ENCODE measurements around the gene KCNJ8. TPM values are rescaled to one million over a fixed set of nuclear protein-coding genes. Genes with fewer than 3 reads are reported as not detected.

KCNJ8 gene
- total and polyA plus RNA-seq, 5 donors from 2014 or later, result 0.15 TPM; not detected in 4

DNA sequence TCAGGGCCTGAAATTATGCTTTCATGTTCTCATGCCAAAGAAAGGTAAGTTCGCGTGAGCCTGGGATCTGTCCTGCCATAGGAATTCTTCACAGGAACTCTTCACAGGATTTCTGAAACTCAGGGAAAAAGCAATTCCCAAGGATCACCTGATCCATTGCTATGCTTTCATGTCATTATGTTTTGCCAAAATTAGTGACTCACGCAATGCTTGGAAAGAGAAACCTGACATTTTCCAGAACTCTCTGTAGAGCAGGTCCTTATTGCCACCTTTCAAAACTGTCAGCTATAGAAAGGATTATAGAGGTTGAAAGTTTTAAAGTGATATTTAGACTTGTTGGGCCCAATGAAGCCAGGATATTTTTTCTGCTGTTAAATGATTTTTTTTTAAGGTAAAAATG, 6.3 kb upstream of the KCNJ8 start:
- Mint-ChIP-seq H3K27ac (no peak overlapping the region), H3K4me1 (no peaks in the 10 kb centered on the region), H3K36me3 (no peaks in the 10 kb centered on the region), H3K4me3 (no peak overlapping the region), H3K9me3 (peaks cover 0 to 4% (median 2%) of the 10 kb centered on the region in 7 donors), H3K27me3 (peaks cover 27% of the 10 kb centered on the region)
- Histone ChIP-seq H3K9me3 (ENCODE audit: control insufficient read depth in 2 of 2, low read length in 2 of 2) (no peaks in the 10 kb centered on the region), H3K27me3 (ENCODE audit: control insufficient read depth, insufficient read depth, low read length) (peaks cover 14% of the 10 kb centered on the region), H3K36me3 (ENCODE audit: control insufficient read depth, insufficient read depth, low read length) (no peaks in the 10 kb centered on the region), H3K4me1 (ENCODE audit: control insufficient read depth, insufficient read depth, low read length, poor library complexity, severe bottlenecking) (no peaks in the 10 kb centered on the region), H3K4me3 (ENCODE audit: low read depth, low read length) (no peak overlapping the region), H3K27ac (ENCODE audit: insufficient read depth, low read length, poor library complexity, severe bottlenecking) (no peak overlapping the region)
- ATAC-seq (ENCODE audit: low read depth in 2 of 2), result no peak
- DNase-seq, result no peak

DNA sequence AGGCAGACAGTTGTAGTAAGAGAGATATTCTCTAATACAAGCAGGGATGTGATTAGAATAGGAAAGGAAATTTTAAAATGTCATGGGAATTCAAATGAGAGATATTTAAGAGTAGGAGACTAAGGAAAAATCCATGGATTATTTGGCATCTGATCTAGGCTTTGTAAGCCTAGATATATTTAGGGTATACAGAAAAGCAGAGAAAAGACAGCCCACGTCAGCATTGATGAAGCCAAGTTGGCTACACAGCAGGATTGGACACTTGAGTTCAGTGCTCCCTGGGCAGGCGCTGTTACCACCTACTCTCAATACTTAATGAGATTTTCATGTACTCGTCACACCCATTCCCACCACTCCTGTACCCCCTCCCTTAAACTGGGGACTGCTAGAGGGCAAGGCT, 1.7 kb upstream of the KCNJ8 start:
- H3K36me3 Mint-ChIP-seq, result no peaks in the 10 kb centered on the region
- no peak for DNase-seq

DNA sequence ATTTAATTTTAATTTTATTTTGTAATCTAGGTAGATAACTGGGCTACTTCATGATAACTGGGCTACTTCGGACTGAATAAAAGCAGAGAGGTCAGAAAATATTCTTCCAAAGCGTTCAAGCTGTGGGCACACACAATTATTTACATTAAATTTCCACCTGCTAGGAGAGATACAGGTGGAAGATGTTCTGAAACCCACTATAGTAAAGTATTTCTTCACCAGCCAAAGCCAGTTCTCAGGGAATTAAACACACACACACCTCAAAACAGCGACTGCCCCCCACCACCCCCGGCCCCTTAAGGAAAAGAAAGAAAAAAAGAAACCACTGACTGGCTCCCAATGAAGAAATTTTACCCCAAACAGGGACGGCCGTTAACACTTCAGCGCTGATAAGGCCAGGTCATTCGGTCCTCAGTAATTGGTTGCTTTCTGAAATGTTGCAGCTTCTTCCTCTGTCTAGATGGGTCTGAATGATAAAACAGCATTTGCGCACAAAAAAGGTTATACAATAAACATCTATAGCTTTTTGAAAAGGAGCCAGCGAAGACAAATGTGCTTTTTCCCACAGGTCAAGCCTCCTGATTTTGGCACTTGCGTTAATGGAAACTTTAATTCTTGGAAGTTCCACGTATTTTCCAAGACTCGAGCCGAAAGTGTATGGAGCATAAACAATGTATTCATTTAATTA, 771 bp upstream of the KCNJ8 start:
- Histone ChIP-seq H3K27me3 (ENCODE audit: control insufficient read depth, insufficient read depth, low read length) (peaks cover 36% of the 10 kb centered on the region), H3K4me1 (ENCODE audit: control insufficient read depth, insufficient read depth, low read length, poor library complexity, severe bottlenecking) (peaks cover 4% of the 10 kb centered on the region), H3K36me3 (ENCODE audit: control insufficient read depth, insufficient read depth, low read length) (no peaks in the 10 kb centered on the region), H3K27ac (ENCODE audit: insufficient read depth, low read length, poor library complexity, severe bottlenecking) (no peak overlapping the region), H3K4me3 (ENCODE audit: low read depth, low read length) (no peak overlapping the region), H3K9me3 (ENCODE audit: control insufficient read depth in 2 of 2, low read length in 2 of 2) (no peaks in the 10 kb centered on the region)
- Mint-ChIP-seq H3K9me3 (peaks cover 0 to 2% (median 0%) of the 10 kb centered on the region in 7 donors), H3K27ac (no peak overlapping the region), H3K27me3 (peaks cover 47% of the 10 kb centered on the region), H3K4me1 (peaks cover 0 to 13% (median 2%) of the 10 kb centered on the region in 4 donors), H3K4me3 (peak overlapping the region in 2 of 4 donors; percentile 63 to 64), H3K36me3 (no peaks in the 10 kb centered on the region)
- no peak for DNase-seq
- no peak for ATAC-seq (ENCODE audit: low read depth in 2 of 2)

More for the DNA sequence above, 1.7 kb upstream of the KCNJ8 start:
- no peaks in the 10 kb centered on the region for H3K9me3 ChIP-seq (ENCODE audit: control insufficient read depth in 2 of 2, low read length in 2 of 2)
- H3K27ac Mint-ChIP-seq, result no peak overlapping the region
- H3K4me1 ChIP-seq (ENCODE audit: control insufficient read depth, insufficient read depth, low read length, poor library complexity, severe bottlenecking), result peaks cover 4% of the 10 kb centered on the region
- peaks cover 0 to 13% (median 2%) of the 10 kb centered on the region in 4 donors for H3K4me1 Mint-ChIP-seq
- H3K4me3 ChIP-seq (ENCODE audit: low read depth, low read length), result no peak overlapping the region
- H3K27me3 ChIP-seq (ENCODE audit: control insufficient read depth, insufficient read depth, low read length), result peaks cover 34% of the 10 kb centered on the region
- H3K27ac ChIP-seq (ENCODE audit: insufficient read depth, low read length, poor library complexity, severe bottlenecking), result no peak overlapping the region
- peaks cover 0 to 2% (median 0%) of the 10 kb centered on the region in 7 donors for H3K9me3 Mint-ChIP-seq
- no peak for ATAC-seq (ENCODE audit: low read depth in 2 of 2)
- H3K27me3 Mint-ChIP-seq, result peaks cover 43% of the 10 kb centered on the region
- no peaks in the 10 kb centered on the region for H3K36me3 ChIP-seq (ENCODE audit: control insufficient read depth, insufficient read depth, low read length)
- H3K4me3 Mint-ChIP-seq, result no peak overlapping the region

DNA sequence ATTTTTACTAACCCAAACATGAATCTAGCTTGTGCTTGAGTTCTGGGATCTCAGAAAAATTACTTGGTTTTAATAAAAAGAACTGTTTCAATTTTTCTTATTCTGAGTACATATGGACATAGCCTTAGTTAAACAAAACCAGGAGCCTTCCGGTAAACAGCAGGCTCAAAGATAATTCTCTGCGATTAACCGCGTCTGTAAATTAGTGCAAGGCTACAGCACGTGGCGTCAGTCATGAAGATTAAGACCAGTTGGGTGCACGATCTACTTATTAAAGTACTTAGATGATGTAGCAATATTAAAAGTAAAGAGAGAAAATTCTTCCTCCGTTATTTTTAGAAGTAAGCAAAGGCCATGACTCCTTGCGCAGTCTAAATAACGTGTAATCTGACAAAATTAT, 700 bp downstream of the KCNJ8 start:
- Mint-ChIP-seq H3K9me3 (peaks cover 0 to 2% (median 0%) of the 10 kb centered on the region in 7 donors), H3K27me3 (peaks cover 38% of the 10 kb centered on the region), H3K27ac (no peak overlapping the region), H3K4me1 (peaks cover 0 to 13% (median 2%) of the 10 kb centered on the region in 4 donors), H3K4me3 (peak overlapping the region in 1 of 4 donors; percentile 50), H3K36me3 (no peaks in the 10 kb centered on the region)
- H3K9me3 ChIP-seq (ENCODE audit: control insufficient read depth in 2 of 2, low read length in 2 of 2), result no peaks in the 10 kb centered on the region
- ATAC-seq (ENCODE audit: low read depth in 2 of 2) (no peak), DNase-seq (no peak)
- H3K4me1 ChIP-seq (ENCODE audit: control insufficient read depth, insufficient read depth, low read length, poor library complexity, severe bottlenecking), result peaks cover 4% of the 10 kb centered on the region
- H3K36me3 ChIP-seq (ENCODE audit: control insufficient read depth, insufficient read depth, low read length), result no peaks in the 10 kb centered on the region
- no peak overlapping the region for H3K27ac ChIP-seq (ENCODE audit: insufficient read depth, low read length, poor library complexity, severe bottlenecking)
- H3K27me3 ChIP-seq (ENCODE audit: control insufficient read depth, insufficient read depth, low read length), result peaks cover 33% of the 10 kb centered on the region
- H3K4me3 ChIP-seq (ENCODE audit: low read depth, low read length), result no peak overlapping the region

DNA sequence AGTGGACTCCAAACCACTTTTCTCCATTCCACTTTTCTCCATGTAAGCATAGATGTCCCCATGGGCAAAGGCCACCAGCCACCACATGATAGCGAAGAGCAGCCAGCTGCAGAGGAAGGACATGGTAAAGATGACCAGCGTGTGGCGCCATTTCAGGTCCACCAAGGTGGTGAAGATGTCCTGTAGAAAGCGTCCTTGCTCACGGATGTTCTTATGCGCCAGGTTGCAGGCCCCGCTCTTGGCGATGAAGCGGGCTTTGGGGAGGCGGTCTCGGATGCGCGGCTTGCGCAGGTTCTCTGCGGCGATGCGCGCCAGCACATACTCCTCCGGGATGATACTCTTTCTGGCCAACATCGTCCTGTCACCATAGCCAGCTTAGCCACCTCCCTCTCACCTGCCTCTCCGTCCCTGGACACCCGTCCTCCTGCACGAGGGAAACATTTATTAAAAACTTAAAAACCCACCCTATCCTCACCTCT, 1.2 kb downstream of the KCNJ8 start:
- Histone ChIP-seq H3K4me1 (ENCODE audit: control insufficient read depth, insufficient read depth, low read length, poor library complexity, severe bottlenecking) (peaks cover 4% of the 10 kb centered on the region), H3K27me3 (ENCODE audit: control insufficient read depth, insufficient read depth, low read length) (peaks cover 33% of the 10 kb centered on the region), H3K4me3 (ENCODE audit: low read depth, low read length) (no peak overlapping the region), H3K36me3 (ENCODE audit: control insufficient read depth, insufficient read depth, low read length) (no peaks in the 10 kb centered on the region), H3K9me3 (ENCODE audit: control insufficient read depth in 2 of 2, low read length in 2 of 2) (no peaks in the 10 kb centered on the region), H3K27ac (ENCODE audit: insufficient read depth, low read length, poor library complexity, severe bottlenecking) (no peak overlapping the region)
- peaks cover 38% of the 10 kb centered on the region for H3K27me3 Mint-ChIP-seq
- DNase-seq (peak in 1 of 3 donors; percentile 6), ATAC-seq (ENCODE audit: low read depth in 2 of 2) (no peak)
- H3K36me3 Mint-ChIP-seq, result no peaks in the 10 kb centered on the region
- H3K27ac Mint-ChIP-seq, result peak overlapping the region in 1 of 3 donors; percentile 50
- H3K9me3 Mint-ChIP-seq, result peaks cover 0 to 2% (median 0%) of the 10 kb centered on the region in 7 donors
- peak overlapping the region in 1 of 4 donors; percentile 72 for H3K4me3 Mint-ChIP-seq
- H3K4me1 Mint-ChIP-seq, result peaks cover 0 to 13% (median 2%) of the 10 kb centered on the region in 4 donors

DNA sequence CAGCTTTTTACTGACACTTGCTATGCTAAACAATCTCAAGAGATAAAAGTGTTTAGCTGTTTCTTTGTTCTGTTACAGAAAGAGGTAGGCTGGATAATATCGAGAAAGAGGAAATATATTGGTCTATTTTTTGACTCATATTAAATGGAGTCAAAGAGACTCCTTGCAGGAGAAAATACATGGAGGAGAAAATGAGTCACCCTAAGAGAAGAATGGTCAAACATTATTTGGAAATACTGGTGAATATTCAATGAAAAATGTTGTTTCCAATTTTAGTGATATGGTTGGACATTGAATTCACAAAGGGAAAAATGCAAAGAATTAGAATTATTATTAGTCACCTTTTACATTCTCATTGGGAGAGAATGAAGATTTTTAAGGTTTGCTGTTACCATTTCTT, 3.2 kb downstream of the KCNJ8 start:
- H3K4me1 Mint-ChIP-seq, result peaks cover 0 to 13% (median 2%) of the 10 kb centered on the region in 4 donors
- H3K4me3 Mint-ChIP-seq, result no peak overlapping the region
- ATAC-seq (ENCODE audit: low read depth in 2 of 2), result no peak
- H3K36me3 Mint-ChIP-seq, result no peaks in the 10 kb centered on the region
- no peak overlapping the region for H3K4me3 ChIP-seq (ENCODE audit: low read depth, low read length)
- H3K27ac Mint-ChIP-seq, result no peak overlapping the region
- no peaks in the 10 kb centered on the region for H3K36me3 ChIP-seq (ENCODE audit: control insufficient read depth, insufficient read depth, low read length)
- no peak for DNase-seq
- peaks cover 28% of the 10 kb centered on the region for H3K27me3 ChIP-seq (ENCODE audit: control insufficient read depth, insufficient read depth, low read length)
- H3K9me3 Mint-ChIP-seq, result peaks cover 0 to 2% (median 0%) of the 10 kb centered on the region in 7 donors
- H3K4me1 ChIP-seq (ENCODE audit: control insufficient read depth, insufficient read depth, low read length, poor library complexity, severe bottlenecking), result peaks cover 4% of the 10 kb centered on the region
- no peak overlapping the region for H3K27ac ChIP-seq (ENCODE audit: insufficient read depth, low read length, poor library complexity, severe bottlenecking)
- no peaks in the 10 kb centered on the region for H3K9me3 ChIP-seq (ENCODE audit: control insufficient read depth in 2 of 2, low read length in 2 of 2)
- H3K27me3 Mint-ChIP-seq, result peaks cover 24% of the 10 kb centered on the region

DNA sequence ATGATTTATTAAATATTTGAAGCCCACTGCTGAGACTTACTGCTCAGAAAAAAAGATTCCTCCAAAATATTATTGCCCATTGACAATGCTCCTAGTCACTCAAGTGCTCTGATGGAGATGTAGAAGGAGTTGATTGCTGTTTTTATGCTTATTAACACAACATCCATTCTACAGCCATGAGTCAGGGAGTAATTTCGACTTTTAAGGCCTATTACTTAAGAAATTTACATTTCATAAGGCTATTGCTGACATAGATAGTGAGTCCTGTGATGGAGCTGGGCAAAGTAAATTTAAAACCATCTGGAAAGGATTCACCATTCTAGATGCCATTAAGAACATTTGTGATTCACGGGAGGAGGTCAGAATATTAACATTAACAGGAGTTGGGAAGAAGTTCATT, 5.2 kb downstream of the KCNJ8 start:
- peaks cover 17% of the 10 kb centered on the region for H3K27me3 ChIP-seq (ENCODE audit: control insufficient read depth, insufficient read depth, low read length)
- Mint-ChIP-seq H3K27me3 (peaks cover 16% of the 10 kb centered on the region), H3K4me3 (no peak overlapping the region), H3K36me3 (no peaks in the 10 kb centered on the region), H3K9me3 (peaks cover 0 to 2% (median 0%) of the 10 kb centered on the region in 7 donors), H3K4me1 (peaks cover 0 to 7% (median 1%) of the 10 kb centered on the region in 4 donors), H3K27ac (no peak overlapping the region)
- no peaks in the 10 kb centered on the region for H3K9me3 ChIP-seq (ENCODE audit: control insufficient read depth in 2 of 2, low read length in 2 of 2)
- H3K4me3 ChIP-seq (ENCODE audit: low read depth, low read length), result no peak overlapping the region
- DNase-seq (no peak), ATAC-seq (ENCODE audit: low read depth in 2 of 2) (no peak)
- H3K27ac ChIP-seq (ENCODE audit: insufficient read depth, low read length, poor library complexity, severe bottlenecking), result no peak overlapping the region
- no peaks in the 10 kb centered on the region for H3K36me3 ChIP-seq (ENCODE audit: control insufficient read depth, insufficient read depth, low read length)
- peaks cover 2% of the 10 kb centered on the region for H3K4me1 ChIP-seq (ENCODE audit: control insufficient read depth, insufficient read depth, low read length, poor library complexity, severe bottlenecking)

DNA sequence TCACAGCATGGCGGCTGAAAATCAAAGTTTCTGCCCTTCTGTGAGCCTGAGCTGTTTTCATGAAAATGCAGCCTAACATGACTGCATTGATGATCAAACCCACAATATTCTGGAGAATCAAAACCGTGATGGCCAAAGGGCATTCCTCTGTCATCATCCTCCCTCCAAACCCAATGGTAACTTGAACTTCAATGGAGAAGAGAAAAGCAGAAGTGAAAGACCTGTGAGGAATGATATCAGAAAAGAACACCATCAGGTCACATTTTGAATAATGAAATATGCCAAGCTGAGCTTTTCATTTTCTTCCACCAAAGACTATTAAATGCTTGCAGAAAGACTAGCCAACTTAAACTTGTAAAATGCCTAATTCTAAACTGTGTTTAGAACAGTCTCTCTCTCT, 8.1 kb downstream of the KCNJ8 start:
- ATAC-seq (ENCODE audit: low read depth in 2 of 2) (no peak), DNase-seq (no peak)
- Mint-ChIP-seq H3K27me3 (peaks cover 16% of the 10 kb centered on the region), H3K4me3 (no peak overlapping the region), H3K9me3 (no peaks in the 10 kb centered on the region), H3K4me1 (no peaks in the 10 kb centered on the region), H3K36me3 (no peaks in the 10 kb centered on the region), H3K27ac (no peak overlapping the region)
- Histone ChIP-seq H3K4me3 (ENCODE audit: low read depth, low read length) (no peak overlapping the region), H3K4me1 (ENCODE audit: control insufficient read depth, insufficient read depth, low read length, poor library complexity, severe bottlenecking) (no peaks in the 10 kb centered on the region), H3K36me3 (ENCODE audit: control insufficient read depth, insufficient read depth, low read length) (no peaks in the 10 kb centered on the region), H3K27ac (ENCODE audit: insufficient read depth, low read length, poor library complexity, severe bottlenecking) (no peak overlapping the region), H3K9me3 (ENCODE audit: control insufficient read depth in 2 of 2, low read length in 2 of 2) (no peaks in the 10 kb centered on the region), H3K27me3 (ENCODE audit: control insufficient read depth, insufficient read depth, low read length) (peaks cover 4% of the 10 kb centered on the region)
